PFSK-1 (cell line): ENCODE data around the gene CADM2.

ENCODE experiments used
- FOXP2 ChIP-seq: optimal IDR thresholded peaks from 2 replicates; pipeline ENCODE3; 2011; ENCODE audit warnings: borderline replicate concordance, control low read depth, inconsistent platforms; ENCODE audit not compliant: insufficient read depth; ENCODE audit errors: extremely low read length, extremely low read depth
- POLR2AphosphoS5 ChIP-seq: IDR thresholded peaks from 2 replicates; pipeline ENCODE4 v1.6.1; 2012; ENCODE audit warnings: low read depth, mild to moderate bottlenecking, control low read depth, low read length, moderate library complexity
- REST ChIP-seq, 2 experiments: IDR thresholded peaks; 2 replicates each; pipeline versions ENCODE4 v1.6.1 to v1.8.0; 2011 to 2012; ENCODE audit warnings: low read depth in 2 of 2, low read length in 2 of 2, control low read depth in 1 of 2, inconsistent platforms in 1 of 2, mild to moderate bottlenecking in 1 of 2, moderate library complexity in 1 of 2; ENCODE audit not compliant: insufficient read depth in 1 of 2
- SIN3A ChIP-seq: IDR thresholded peaks from 2 replicates; pipeline ENCODE4 v1.6.1; 2012; ENCODE audit warnings: mild to moderate bottlenecking, low read length, moderate library complexity, borderline replicate concordance; ENCODE audit not compliant: insufficient read depth
- TAF1 ChIP-seq: IDR thresholded peaks from 2 replicates; pipeline ENCODE4 v1.6.1; 2012; ENCODE audit warnings: low read length, control low read depth, borderline replicate concordance; ENCODE audit not compliant: insufficient read depth

CADM2 gene

GRCh38 chr3:85004147-85004546 lies 45.4 kb downstream of the CADM2 start:
- TF ChIP-seq SIN3A (no peak), TAF1 (no peak), FOXP2 (no peak), POLR2AphosphoS5 (no peak), REST (IDR thresholded peaks at IDR 0.05; ENCODE audit: insufficient read depth in 1 of 2, low read depth in 2 of 2, low read length in 2 of 2) (no peak)

DNA sequence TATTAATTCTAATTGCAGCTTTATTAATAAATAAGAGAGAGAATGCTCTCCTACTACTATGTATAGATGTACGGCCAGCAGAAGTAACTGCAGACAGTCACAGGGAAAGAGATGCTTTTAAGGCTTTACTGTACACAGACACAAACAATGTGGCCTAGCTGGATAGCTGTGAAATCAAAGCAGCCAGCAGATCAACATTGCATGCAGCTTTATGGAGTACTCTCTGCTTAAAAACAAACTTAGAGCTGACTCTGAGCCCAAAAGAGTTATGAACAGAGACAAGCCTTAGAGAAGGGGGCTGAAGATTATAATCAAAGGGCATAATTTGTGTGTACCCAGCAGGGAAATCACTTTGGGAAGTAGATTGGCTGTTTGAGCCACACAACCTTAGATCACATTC lies 47.2 kb downstream of the CADM2 start:
- no peak for TF ChIP-seq TAF1
- TF ChIP-seq SIN3A: no peak
- TF ChIP-seq POLR2AphosphoS5: no peak
- TF ChIP-seq FOXP2: no peak

- TF ChIP-seq TAF1 (no peak), FOXP2 (no peak)
These were observed 48.7 kb downstream of the CADM2 start for GRCh38 chr3:85007195-85008094.

DNA sequence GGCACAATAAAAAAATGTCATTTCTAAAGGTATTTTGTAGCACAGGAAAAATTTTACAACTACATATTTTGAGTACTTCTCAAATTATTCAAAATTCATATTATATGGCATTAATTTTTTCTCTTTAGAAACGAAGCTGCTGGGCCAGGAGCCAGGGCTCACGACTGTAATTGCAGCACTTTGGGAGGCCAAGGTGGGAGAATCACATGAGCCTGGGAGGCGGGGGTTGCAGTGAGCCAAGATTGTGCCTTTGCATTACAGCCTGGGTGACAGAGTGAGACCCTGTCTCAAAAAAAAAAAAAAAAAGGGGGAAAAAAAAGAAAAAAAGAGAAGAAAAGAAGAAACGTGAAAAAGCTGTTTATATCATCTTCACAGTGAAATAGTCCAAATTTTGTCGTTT lies 62.0 kb downstream of the CADM2 start:
- no peak for TF ChIP-seq REST (IDR thresholded peaks at IDR 0.05; ENCODE audit: insufficient read depth in 1 of 2, low read depth in 2 of 2, low read length in 2 of 2)
- TF ChIP-seq POLR2AphosphoS5: no peak
- no peak for TF ChIP-seq FOXP2
- TF ChIP-seq SIN3A: no peak

- no peak for TF ChIP-seq TAF1
- no peak for TF ChIP-seq SIN3A
- TF ChIP-seq REST (IDR thresholded peaks at IDR 0.05; ENCODE audit: insufficient read depth in 1 of 2, low read depth in 2 of 2, low read length in 2 of 2): no peak
- TF ChIP-seq FOXP2: no peak
- no peak for TF ChIP-seq POLR2AphosphoS5
These were observed 71.3 kb downstream of the CADM2 start for GRCh38 chr3:85030052-85030451.

DNA sequence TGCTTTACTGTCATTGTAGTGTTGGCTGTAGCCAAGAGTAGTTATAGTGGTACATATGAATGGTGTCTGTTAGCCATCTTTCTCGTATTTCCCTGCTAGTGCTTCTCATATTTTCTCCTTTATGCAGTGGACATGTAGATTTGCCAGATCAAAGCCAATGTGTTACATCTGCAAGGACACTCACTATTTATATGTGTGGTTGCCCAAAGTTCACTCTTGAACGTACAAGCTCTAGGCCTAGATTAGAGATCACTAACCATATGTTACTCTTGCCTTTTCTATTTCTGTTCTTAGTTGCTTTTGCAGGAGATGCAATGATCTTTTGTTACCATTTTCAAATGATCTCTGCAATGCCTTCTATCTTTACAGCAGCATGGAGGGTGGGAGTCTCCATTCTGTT lies 78.4 kb downstream of the CADM2 start:
- no peak for TF ChIP-seq SIN3A
- no peak for TF ChIP-seq TAF1
- no peak for TF ChIP-seq POLR2AphosphoS5
- TF ChIP-seq REST (IDR thresholded peaks at IDR 0.05; ENCODE audit: insufficient read depth in 1 of 2, low read depth in 2 of 2, low read length in 2 of 2): no peak
- TF ChIP-seq FOXP2: no peak
